SU-DHL-6 (cell line): Measurements from ENCODE around the gene MLKL.

Experiments
- H2AFZ ChIP-seq: fragments of 200-600 bp; sonication (generic); 2 replicates; pipeline ENCODE4 v1.6.1; 2014; ENCODE audit warnings: low read depth, mild to moderate bottlenecking, moderate library complexity, mixed read lengths, antibody characterized with exemption, low read length; ENCODE audit not compliant: severe bottlenecking
- H3F3A ChIP-seq: fragments of 200-600 bp; shearing (Covaris generic); 2 replicates; pipeline ENCODE4 v1.6.0; 2016; ENCODE audit warnings: antibody characterized with exemption, mild to moderate bottlenecking; ENCODE audit not compliant: insufficient read depth
- H3K27ac ChIP-seq: fragments of 200-600 bp; sonication (generic); 2 replicates; pipeline ENCODE4 v1.5.1; 2016; ENCODE audit warnings: low read depth, mild to moderate bottlenecking, low read length, moderate library complexity, mixed read lengths
- H3K27me3 ChIP-seq: fragments of 200-600 bp; sonication (generic), shearing (Covaris generic); 2 replicates; pipeline ENCODE4 v1.6.0; 2014; ENCODE audit warnings: mild to moderate bottlenecking, low read length
- H3K36me3 ChIP-seq: fragments of 200-600 bp; sonication (generic); 2 replicates; pipeline ENCODE4 v1.6.1; 2014; ENCODE audit warnings: mild to moderate bottlenecking, low read length, mixed read lengths
- H3K4me2 ChIP-seq: fragments of 300-600, 200-600 bp; shearing (Covaris generic), sonication (generic); 2 replicates; pipeline ENCODE4 v1.6.0; 2014; ENCODE audit warnings: low read length, low read depth, mild to moderate bottlenecking; ENCODE audit not compliant: poor library complexity, severe bottlenecking
- H3K4me3 ChIP-seq: fragments of 200-600 bp; sonication (generic); 2 replicates; pipeline ENCODE4 v1.5.1; 2014; ENCODE audit warnings: antibody characterized with exemption, low read length, mild to moderate bottlenecking, mixed read lengths; ENCODE audit not compliant: insufficient read depth, poor library complexity, severe bottlenecking
- H3K79me2 ChIP-seq: fragments of 200-600 bp; sonication (generic); 2 replicates; pipeline ENCODE4 v1.6.1; 2014; ENCODE audit warnings: mild to moderate bottlenecking, low read length, moderate library complexity; ENCODE audit not compliant: insufficient read depth
- H3K9ac ChIP-seq: fragments of 200-600 bp; sonication (generic); 2 replicates; pipeline ENCODE4 v1.7.0; 2014; ENCODE audit warnings: mild to moderate bottlenecking, low read length
- H3K9me2 ChIP-seq: fragments of 200-600 bp; sonication (generic); replicated peaks from 2 replicates; pipeline ENCODE4 v1.6.1; 2014; ENCODE audit warnings: low read length; ENCODE audit not compliant: insufficient read depth
- H3K9me3 ChIP-seq: fragments of 200-600 bp; sonication (generic); 2 replicates; pipeline ENCODE4 v1.6.1; 2014; ENCODE audit warnings: low read length, mixed read lengths; ENCODE audit not compliant: insufficient read depth
- H4K20me1 ChIP-seq: fragments of 200-600 bp; sonication (generic); 2 replicates; pipeline ENCODE4 v1.6.1; 2014; ENCODE audit warnings: low read depth, mild to moderate bottlenecking, antibody characterized with exemption, low read length, moderate library complexity, mixed read lengths
- EZH2phosphoT487 ChIP-seq: fragments of 200-600 bp; sonication (generic), shearing (Covaris generic); conservative IDR thresholded peaks from 2 replicates; pipeline ENCODE4 v1.6.1; 2018; ENCODE audit warnings: mild to moderate bottlenecking, antibody characterized with exemption, low read length, moderate library complexity, mixed read lengths
- TF ChIP-seq, protein P1 (sequence below): fragments of 200-600 bp; sonication (generic); IDR thresholded peaks from one replicate; pipeline ENCODE4 v1.5.1; 2017; ENCODE audit warnings: antibody characterized with exemption, mild to moderate bottlenecking, low read length, moderate library complexity; ENCODE audit not compliant: insufficient read depth, poor library complexity, severe bottlenecking

The MLKL gene

GRCh38 chr16:74627506-74628220, 73.0 kb downstream of the MLKL start:
- H3K9me2 ChIP-seq = no peaks in the 10 kb centered on the region
- no peaks in the 10 kb centered on the region for H3F3A ChIP-seq
- H3K79me2 ChIP-seq = no peaks in the 10 kb centered on the region
- H3K9ac ChIP-seq = no peak overlapping the region
- TF ChIP-seq, protein P1, sequence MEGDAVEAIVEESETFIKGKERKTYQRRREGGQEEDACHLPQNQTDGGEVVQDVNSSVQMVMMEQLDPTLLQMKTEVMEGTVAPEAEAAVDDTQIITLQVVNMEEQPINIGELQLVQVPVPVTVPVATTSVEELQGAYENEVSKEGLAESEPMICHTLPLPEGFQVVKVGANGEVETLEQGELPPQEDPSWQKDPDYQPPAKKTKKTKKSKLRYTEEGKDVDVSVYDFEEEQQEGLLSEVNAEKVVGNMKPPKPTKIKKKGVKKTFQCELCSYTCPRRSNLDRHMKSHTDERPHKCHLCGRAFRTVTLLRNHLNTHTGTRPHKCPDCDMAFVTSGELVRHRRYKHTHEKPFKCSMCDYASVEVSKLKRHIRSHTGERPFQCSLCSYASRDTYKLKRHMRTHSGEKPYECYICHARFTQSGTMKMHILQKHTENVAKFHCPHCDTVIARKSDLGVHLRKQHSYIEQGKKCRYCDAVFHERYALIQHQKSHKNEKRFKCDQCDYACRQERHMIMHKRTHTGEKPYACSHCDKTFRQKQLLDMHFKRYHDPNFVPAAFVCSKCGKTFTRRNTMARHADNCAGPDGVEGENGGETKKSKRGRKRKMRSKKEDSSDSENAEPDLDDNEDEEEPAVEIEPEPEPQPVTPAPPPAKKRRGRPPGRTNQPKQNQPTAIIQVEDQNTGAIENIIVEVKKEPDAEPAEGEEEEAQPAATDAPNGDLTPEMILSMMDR = no peak
- no peak for TF ChIP-seq EZH2phosphoT487
- H3K4me3 ChIP-seq = no peak overlapping the region
- no peak overlapping the region for H3K27ac ChIP-seq
- no peaks in the 10 kb centered on the region for H3K9me3 ChIP-seq
- no peaks in the 10 kb centered on the region for H3K27me3 ChIP-seq
- H4K20me1 ChIP-seq = no peaks in the 10 kb centered on the region
- no peak overlapping the region for H2AFZ ChIP-seq
- H3K36me3 ChIP-seq = peaks cover 51% of the 10 kb centered on the region
- H3K4me2 ChIP-seq = no peak overlapping the region

DNA sequence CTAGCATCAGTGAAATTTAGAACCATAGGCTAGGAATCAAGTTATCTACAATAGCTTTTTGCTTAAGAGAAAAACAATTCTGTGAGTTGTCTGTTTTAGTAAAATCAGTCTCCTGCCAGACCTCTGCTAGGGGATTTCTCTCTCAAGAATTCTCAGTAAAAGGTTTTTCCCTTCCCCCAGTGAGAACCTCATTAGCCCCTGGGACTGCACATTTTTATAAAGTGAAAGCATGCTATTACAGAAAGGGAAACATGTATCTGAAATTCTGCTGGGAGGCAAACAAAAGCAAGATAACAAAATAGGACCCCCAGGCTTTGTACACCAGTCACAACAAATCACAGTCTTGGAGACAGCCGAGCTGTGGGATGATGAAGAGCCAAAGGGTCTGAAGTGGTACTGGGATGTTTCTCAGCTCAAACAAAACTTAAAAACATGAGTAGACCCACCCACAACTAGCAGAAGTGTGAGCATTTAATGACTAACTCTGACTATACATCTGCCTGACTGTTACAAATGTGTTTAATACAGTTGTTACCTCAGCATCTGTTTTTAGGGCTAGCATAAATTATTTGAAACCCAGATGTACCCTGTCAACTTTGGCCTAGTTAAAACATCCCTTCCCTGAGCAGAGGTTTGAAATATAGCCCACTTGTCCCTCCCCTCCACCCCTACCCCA, 73.8 kb downstream of the MLKL start:
- Histone ChIP-seq H3K9me3 (no peaks in the 10 kb centered on the region), H3K4me3 (no peak overlapping the region), H2AFZ (no peak overlapping the region), H3K27ac (no peak overlapping the region), H4K20me1 (no peaks in the 10 kb centered on the region), H3K9me2 (no peaks in the 10 kb centered on the region), H3K27me3 (no peaks in the 10 kb centered on the region), H3K36me3 (peaks cover 55% of the 10 kb centered on the region), H3K4me2 (no peak overlapping the region), H3F3A (no peaks in the 10 kb centered on the region), H3K79me2 (no peaks in the 10 kb centered on the region), H3K9ac (no peak overlapping the region)
- TF ChIP-seq, protein P1 = no peak
- TF ChIP-seq EZH2phosphoT487 = no peak

DNA sequence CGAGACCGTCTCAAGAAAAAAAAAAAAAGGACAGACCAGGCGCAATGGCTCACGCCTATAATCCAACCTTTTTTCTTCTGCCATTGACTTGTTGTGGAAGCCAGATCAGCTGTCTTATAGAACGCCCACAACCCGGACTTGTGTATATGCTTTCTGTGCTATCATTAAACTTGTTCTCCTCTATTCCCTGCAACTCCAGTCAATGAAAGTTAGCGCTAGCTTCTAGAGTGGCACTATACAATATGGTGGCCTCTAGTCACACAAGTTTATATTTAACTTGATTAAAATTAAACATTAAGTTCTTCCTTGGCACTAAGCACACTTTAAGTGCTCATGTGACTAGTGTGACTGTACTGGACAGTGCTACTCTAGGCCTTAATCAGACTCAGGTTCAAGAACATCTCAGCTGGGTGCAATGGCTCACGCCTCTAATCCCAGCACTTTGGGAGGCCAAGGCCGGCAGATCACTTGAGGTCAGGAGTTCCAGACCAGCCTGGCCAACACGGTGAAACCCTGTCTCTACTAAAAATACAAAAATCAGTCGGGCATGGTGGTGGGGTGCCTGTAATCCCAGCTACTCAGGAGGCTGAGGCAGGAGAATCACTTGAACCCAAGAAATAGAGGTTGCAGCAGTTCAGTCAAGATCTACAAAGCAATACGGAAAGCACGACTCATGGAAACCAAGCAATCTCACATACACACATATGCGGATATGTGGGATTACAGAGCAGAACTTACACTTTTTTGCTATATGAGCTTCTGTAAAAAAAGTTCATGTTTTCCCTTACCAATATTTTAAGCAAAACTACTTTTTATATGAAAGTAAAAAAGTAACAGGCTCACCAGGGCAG, 74.9 kb downstream of the MLKL start:
- Histone ChIP-seq H3K4me2 (no peak overlapping the region), H3K9me3 (no peaks in the 10 kb centered on the region), H4K20me1 (no peaks in the 10 kb centered on the region), H3K79me2 (no peaks in the 10 kb centered on the region), H3K9me2 (no peaks in the 10 kb centered on the region), H2AFZ (no peak overlapping the region), H3K27me3 (no peaks in the 10 kb centered on the region), H3K4me3 (no peak overlapping the region), H3K27ac (no peak overlapping the region), H3K36me3 (peaks cover 49% of the 10 kb centered on the region), H3F3A (no peaks in the 10 kb centered on the region), H3K9ac (no peak overlapping the region)
- TF ChIP-seq, protein P1 = no peak
- TF ChIP-seq EZH2phosphoT487 = no peak
